Stimulated activated CD4-positive, alpha-beta T cell treated with anti-CD3 and anti-CD28 coated beads, Interleukin-15, amount 100 ng/mL, for 24 hours (primary cell): ENCODE results near the gene NKX3-2.

Experiments used
- DNase-seq: peaks from one replicate; pipeline ENCODE4 v3.0.0-alpha.2; 2020

The NKX3-2 gene

GRCh38 chr4:13544606-13545393 lies 492 bp upstream of the NKX3-2 start:
- DNase-seq: peak; percentile 78

GRCh38 chr4:13543032-13543838 lies 1.1 kb downstream of the NKX3-2 start:
- DNase-seq: no peak

GRCh38 chr4:13542577-13543031 lies 1.7 kb downstream of the NKX3-2 start:
- no peak for DNase-seq

- no peak for DNase-seq
Measured at GRCh38 chr4:13541720-13542576, 2.4 kb downstream of the NKX3-2 start.

- DNase-seq: no peak
Measured at GRCh38 chr4:13541176-13541604, 3.1 kb downstream of the NKX3-2 start.

GRCh38 chr4:13540446-13541175 lies 3.7 kb downstream of the NKX3-2 start:
- no peak for DNase-seq

GRCh38 chr4:13539619-13540445 lies 4.5 kb downstream of the NKX3-2 start:
- no peak for DNase-seq

- DNase-seq: no peak
Measured at GRCh38 chr4:13539047-13539618, 5.2 kb downstream of the NKX3-2 start.

GRCh38 chr4:13538427-13538973 lies 5.8 kb downstream of the NKX3-2 start:
- no peak for DNase-seq

- no peak for DNase-seq
Measured at GRCh38 chr4:13537832-13538177, 6.5 kb downstream of the NKX3-2 start.

- no peak for DNase-seq
Measured at GRCh38 chr4:13537011-13537831, 7.1 kb downstream of the NKX3-2 start.

- DNase-seq: no peak
Measured at GRCh38 chr4:13536607-13537006, 7.7 kb downstream of the NKX3-2 start.

- no peak for DNase-seq
Measured at GRCh38 chr4:13535708-13536361, 8.5 kb downstream of the NKX3-2 start.

- no peak for DNase-seq
Measured at GRCh38 chr4:13535118-13535517, 9.2 kb downstream of the NKX3-2 start.

GRCh38 chr4:13534344-13535063 lies 9.8 kb downstream of the NKX3-2 start:
- DNase-seq: no peak

- no peak for DNase-seq
Measured at GRCh38 chr4:13533670-13534343, 10.5 kb downstream of the NKX3-2 start.

GRCh38 chr4:13531625-13531998 lies 12.7 kb downstream of the NKX3-2 start:
- DNase-seq: no peak
